HepG2 (cell line): ENCODE data around the gene KIF23. TPM values are rescaled to one million over a fixed set of nuclear protein-coding genes. Genes with fewer than 3 reads are reported as not detected.

Experiments
- AGO1 ChIP-seq: fragments of 200-400 bp; formaldehyde crosslinking; IDR thresholded peaks from 2 replicates; pipeline ENCODE4 v1.6.1; 2017; ENCODE audit warnings: mild to moderate bottlenecking, low read depth, low read length, moderate library complexity; ENCODE audit not compliant: poor library complexity, severe bottlenecking
- ARNT ChIP-seq: fragments of 450-650 bp; IDR thresholded peaks from 2 replicates; pipeline ENCODE4 v1.6.1; 2017
- ASH2L ChIP-seq: fragments of 300-600, 200-600 bp; sonication (generic); IDR thresholded peaks from 2 replicates; pipeline ENCODE4 v1.7.0; 2017; ENCODE audit warnings: low read depth, mild to moderate bottlenecking, moderate library complexity, mixed read lengths, low read length; ENCODE audit not compliant: insufficient read length
- HNF1A ChIP-seq, 2 experiments: sonication (generic) in 1 of 2; formaldehyde crosslinking in 1 of 2; IDR thresholded peaks; 2 replicates each; pipeline versions ENCODE4 v1.4.0 to v1.6.1; 2016 to 2020; ENCODE audit warnings: borderline replicate concordance in 1 of 2, low read depth in 1 of 2, mild to moderate bottlenecking in 1 of 2, missing genetic modification reagents in 1 of 2
- TEF ChIP-seq: sonication (generic); formaldehyde crosslinking; IDR thresholded peaks from 2 replicates; pipeline ENCODE4 v1.5.0; 2020; ENCODE audit warnings: missing genetic modification reagents
- TFAP4 ChIP-seq: sonication (generic); IDR thresholded peaks from 2 replicates; pipeline ENCODE4 v1.6.1; 2016; ENCODE audit warnings: low read depth, borderline replicate concordance
- ZNF12 ChIP-seq: sonication (generic); formaldehyde crosslinking; IDR thresholded peaks from 2 replicates; pipeline ENCODE4 v1.5.0; 2020; ENCODE audit warnings: missing genetic modification reagents
- ZNF335 ChIP-seq: sonication (generic); formaldehyde crosslinking; IDR thresholded peaks from 2 replicates; pipeline ENCODE4 v1.4.0; 2020; ENCODE audit warnings: missing genetic modification reagents
- ZNF558 ChIP-seq: sonication (generic); formaldehyde crosslinking; IDR thresholded peaks from 2 replicates; pipeline ENCODE4 v1.9.0; 2022; ENCODE audit warnings: mild to moderate bottlenecking, missing genetic modification reagents, borderline replicate concordance
- ZNF772 ChIP-seq: sonication (generic); formaldehyde crosslinking; IDR thresholded peaks from 2 replicates; pipeline ENCODE4 v1.5.0; 2020; ENCODE audit warnings: mild to moderate bottlenecking, missing genetic modification reagents
- polyA plus RNA-seq, 8 experiments: library from polyadenylated mRNA; depleted of rRNA in 3 of 8; stranded (reverse) in 7 of 8; unstranded in 1 of 8; fragments of >200 nt; fragmentation: Illumina TruSeq in 4 of 8; extraction: Trizol in 4 of 8; gene quantifications; 2 replicates each; pipeline versions ENCODE4 v1.2.1 to v1.2.3, GENCODE V29; 2011 to 2016; ENCODE audit warnings: low read depth in 4 of 8, missing spikeins in 1 of 8, mixed read lengths in 1 of 8; ENCODE audit not compliant: insufficient read depth in 1 of 8
- total RNA-seq, 5 experiments: library from RNA; depleted of rRNA; stranded (reverse); fragments of >200 nt; fragmentation: Illumina TruSeq; extraction: Trizol; gene quantifications; 2 replicates each; pipeline ENCODE4 v1.2.3, GENCODE V29; 2016; ENCODE audit warnings: low read depth in 1 of 5
- TF ChIP-seq, protein P1 (sequence below): sonication (generic); formaldehyde crosslinking; IDR thresholded peaks from one replicate; pipeline ENCODE4 v1.5.1; 2020; ENCODE audit warnings: mild to moderate bottlenecking, missing genetic modification reagents; ENCODE audit errors: not compliant biosample characterization

Gene KIF23
- total and polyA plus RNA-seq, 2 of the 13 experiments (the other 11 are each of a cell fraction or from before 2014, with no cell fraction given): 11.3 to 38.1 TPM

GRCh38 chr15:69452692-69453521 is 38.8 kb downstream of the KIF23 start, which contains the start of gene RPLP1 (continued):
- TF ChIP-seq AGO1 (peak; percentile 21), HNF1A (IDR thresholded peaks at IDR 0.05; ENCODE audit: low read depth) (no peak), HNF1A (CRISPR knock-in tag; IDR thresholded peaks at IDR 0.05; ENCODE audit: borderline replicate concordance) (no peak), TEF (peak; percentile 68; the same call in 1 of the 2 replicates), TFAP4 (peak; percentile 56; the same call in 1 of the 2 replicates), ZNF772 (peak; percentile 83; the same call in 1 of the 2 replicates), ZNF335 (CRISPR knock-in tag) (peak; percentile 75), ASH2L (peak; percentile 49), ZNF558 (CRISPR knock-in tag) (peak; percentile 91; the same call in 1 of the 2 replicates), ZNF12 (CRISPR knock-in tag) (0 out of 2 replicates have a peak, but pooled peaks have one; percentile 13), ARNT (no peak)
- TF ChIP-seq, protein P1, sequence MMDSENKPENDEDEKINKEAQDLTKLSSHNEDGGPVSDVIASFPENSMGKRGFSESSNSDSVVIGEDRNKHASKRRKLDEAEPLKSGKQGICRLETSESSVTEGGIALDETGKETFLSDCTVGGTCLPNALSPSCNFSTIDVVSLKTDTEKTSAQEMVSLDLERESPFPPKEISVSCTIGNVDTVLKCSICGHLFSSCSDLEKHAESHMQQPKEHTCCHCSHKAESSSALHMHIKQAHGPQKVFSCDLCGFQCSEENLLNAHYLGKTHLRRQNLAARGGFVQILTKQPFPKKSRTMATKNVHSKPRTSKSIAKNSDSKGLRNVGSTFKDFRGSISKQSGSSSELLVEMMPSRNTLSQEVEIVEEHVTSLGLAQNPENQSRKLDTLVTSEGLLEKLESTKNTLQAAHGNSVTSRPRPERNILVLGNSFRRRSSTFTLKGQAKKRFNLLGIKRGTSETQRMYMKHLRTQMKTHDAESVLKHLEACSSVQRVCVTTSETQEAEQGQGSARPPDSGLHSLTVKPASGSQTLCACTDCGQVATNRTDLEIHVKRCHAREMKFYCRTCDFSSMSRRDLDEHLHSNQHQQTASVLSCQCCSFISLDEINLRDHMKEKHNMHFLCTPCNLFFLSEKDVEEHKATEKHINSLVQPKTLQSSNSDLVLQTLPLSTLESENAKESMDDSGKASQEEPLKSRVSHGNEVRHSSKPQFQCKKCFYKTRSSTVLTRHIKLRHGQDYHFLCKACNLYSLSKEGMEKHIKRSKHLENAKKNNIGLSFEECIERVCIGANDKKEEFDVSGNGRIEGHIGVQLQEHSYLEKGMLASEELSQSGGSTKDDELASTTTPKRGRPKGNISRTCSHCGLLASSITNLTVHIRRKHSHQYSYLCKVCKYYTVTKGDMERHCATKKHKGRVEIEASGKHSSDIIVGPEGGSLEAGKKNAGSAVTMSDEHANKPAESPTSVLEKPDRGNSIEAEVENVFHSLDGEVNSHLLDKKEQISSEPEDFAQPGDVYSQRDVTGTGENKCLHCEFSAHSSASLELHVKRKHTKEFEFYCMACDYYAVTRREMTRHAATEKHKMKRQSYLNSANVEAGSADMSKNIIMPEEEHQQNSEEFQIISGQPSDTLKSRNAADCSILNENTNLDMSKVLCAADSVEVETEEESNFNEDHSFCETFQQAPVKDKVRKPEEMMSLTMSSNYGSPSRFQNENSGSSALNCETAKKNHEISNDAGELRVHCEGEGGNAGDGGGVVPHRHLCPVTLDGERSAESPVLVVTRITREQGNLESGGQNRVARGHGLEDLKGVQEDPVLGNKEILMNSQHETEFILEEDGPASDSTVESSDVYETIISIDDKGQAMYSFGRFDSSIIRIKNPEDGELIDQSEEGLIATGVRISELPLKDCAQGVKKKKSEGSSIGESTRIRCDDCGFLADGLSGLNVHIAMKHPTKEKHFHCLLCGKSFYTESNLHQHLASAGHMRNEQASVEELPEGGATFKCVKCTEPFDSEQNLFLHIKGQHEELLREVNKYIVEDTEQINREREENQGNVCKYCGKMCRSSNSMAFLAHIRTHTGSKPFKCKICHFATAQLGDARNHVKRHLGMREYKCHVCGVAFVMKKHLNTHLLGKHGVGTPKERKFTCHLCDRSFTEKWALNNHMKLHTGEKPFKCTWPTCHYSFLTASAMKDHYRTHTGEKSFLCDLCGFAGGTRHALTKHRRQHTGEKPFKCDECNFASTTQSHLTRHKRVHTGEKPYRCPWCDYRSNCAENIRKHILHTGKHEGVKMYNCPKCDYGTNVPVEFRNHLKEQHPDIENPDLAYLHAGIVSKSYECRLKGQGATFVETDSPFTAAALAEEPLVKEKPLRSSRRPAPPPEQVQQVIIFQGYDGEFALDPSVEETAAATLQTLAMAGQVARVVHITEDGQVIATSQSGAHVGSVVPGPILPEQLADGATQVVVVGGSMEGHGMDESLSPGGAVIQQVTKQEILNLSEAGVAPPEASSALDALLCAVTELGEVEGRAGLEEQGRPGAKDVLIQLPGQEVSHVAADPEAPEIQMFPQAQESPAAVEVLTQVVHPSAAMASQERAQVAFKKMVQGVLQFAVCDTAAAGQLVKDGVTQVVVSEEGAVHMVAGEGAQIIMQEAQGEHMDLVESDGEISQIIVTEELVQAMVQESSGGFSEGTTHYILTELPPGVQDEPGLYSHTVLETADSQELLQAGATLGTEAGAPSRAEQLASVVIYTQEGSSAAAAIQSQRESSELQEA (CRISPR knock-in tag): no peak
- TF ChIP-seq, all 625 proteins: peak for 313
